GM19468 (cell line): ENCODE results near the gene ONECUT2.
"Not testable (repeated sequence)": the region's sequence is repeated elsewhere in the genome, so short reads cannot be mapped to it uniquely, and the experiment has no call there.

Experiments
- ATAC-seq: cut with Tn5 transposase; IDR thresholded peaks from one replicate; pipeline ENCODE4 v1.9.1; 2021; ENCODE audit warnings: mild to moderate bottlenecking, moderate library complexity, moderate number of reproducible peaks; ENCODE audit not compliant: unreplicated experiment; ENCODE audit errors: extremely low read depth

The ONECUT2 gene

DNA sequence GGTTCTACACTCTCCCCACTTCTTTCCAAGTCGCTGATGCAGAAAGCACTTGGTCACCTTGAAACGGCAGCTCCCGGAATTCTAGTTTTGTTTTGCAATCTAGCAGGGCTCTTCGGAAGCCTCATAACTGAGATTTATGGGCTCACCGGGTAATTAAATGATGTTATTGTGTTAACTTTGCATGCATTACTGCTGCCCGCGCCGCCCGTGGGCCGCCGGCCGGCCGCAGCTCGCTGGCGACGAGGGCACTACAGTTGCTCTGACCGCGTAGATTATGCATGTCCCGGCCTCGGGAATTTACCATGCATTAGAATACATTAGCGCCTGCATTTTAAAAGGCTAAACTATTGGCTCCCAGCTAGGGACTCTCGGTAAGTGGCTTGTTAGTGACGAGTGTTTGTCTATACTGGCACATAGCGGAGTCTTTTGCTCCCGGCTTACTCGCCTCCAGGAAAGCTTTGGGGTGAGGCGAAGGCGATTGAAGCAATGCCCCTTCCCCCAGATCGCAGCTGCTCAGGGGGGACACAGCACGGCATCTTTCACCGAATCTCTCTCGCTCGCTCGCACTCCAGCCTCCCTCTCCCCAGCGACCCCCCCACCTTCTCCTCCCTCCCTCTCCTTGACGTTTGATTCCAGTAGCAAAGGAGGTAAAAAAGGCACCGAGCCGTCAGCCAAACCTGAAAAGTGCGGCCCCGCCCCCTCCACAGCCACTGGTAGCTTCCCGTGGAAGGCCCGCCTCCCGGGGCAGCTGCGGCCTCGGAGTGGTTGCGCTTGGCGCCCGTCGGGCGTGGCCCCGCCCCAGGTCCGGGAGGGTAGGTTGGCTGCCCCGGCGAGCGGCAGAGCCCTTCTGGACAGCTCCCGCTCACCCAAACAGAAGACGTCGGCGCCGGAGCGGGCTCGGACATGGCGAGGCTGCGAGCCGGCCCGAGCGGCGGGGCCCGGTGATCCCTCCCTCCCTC, at the start of gene ONECUT2:
TSS of gene ONECUT2 (plus strand) at position 839 of the 959 bp plus-strand sequence. CDS start 343 bp downstream, outside the sequence.
- no peak for ATAC-seq

DNA sequence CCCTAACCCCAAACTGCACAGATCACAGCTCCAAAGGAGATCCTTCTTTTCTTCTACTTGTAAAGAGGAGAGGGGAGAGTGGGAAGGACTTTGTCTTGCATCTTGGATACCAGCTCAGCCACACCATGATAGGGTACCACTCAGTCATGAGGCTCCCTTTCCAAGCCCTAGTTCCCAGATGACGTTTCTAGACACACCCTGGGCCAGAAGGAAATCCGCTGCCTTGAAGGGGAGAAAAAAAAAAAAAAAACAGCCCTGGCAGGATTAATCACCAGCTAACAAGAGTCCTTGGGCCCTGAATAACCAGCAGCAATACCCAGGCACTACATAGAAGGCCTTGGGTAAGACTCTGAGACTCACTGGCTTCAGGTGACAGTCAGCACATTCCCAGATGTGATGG, 45.9 kb upstream of the ONECUT2 start:
- ATAC-seq, result no peak

DNA sequence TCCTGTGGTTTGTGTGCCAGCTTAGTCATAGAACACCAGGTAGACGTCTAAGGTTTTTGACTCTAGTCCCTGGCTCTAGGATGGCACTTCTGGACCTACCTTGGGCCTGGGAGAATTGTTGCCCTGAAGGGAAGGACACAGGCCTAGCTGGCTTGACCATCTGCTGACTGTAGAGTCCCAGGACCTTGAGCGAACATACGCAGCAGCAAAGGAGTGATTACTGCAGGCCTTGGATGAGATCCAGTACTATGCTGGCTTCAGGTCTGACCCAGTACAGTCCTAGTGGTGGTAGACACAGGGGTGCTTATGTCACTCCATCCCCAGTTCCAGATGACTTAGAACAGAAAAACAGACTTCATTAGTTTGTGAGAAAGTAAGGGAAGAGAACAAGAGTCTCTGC, 45.1 kb upstream of the ONECUT2 start:
- no peak for ATAC-seq

DNA sequence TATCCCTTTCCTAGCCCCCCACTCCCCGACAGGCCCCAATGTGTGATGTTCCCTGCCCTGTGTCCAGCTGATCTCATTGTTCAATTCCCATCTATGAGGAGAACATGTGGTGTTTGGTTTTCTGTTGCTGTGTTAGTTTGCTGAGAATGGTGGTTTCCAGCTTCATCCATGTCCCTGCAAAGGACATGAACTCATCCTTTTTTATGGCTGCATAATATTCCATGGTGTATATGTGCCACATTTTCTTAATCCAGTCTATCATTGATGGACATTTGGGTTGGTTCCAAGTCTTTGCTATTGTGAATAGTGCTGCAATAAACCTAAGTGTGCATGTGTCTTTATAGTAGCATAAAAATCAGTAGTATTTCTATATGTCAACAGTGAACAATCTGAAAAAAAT, 40.4 kb upstream of the ONECUT2 start:
- ATAC-seq, result not testable (repeated sequence)

DNA sequence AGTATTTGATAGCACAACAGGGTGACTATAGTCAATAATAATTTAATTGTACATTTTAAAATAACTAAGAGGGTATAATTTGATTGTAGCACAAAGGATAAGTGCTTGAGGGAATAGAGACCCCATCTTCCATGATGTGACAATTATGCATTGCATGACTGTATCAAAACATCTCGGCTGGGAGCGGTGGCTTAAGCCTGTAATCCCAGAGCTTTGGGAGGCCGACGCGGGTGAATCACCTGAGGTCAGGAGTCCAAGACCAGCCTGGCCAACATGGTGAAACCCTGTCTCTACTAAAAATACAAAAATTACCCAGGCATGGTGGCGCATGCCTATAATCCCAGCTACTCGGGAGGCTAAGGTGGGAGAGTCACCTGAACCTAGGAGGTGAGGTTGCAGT, 38.3 kb upstream of the ONECUT2 start:
- not testable (repeated sequence) for ATAC-seq

DNA sequence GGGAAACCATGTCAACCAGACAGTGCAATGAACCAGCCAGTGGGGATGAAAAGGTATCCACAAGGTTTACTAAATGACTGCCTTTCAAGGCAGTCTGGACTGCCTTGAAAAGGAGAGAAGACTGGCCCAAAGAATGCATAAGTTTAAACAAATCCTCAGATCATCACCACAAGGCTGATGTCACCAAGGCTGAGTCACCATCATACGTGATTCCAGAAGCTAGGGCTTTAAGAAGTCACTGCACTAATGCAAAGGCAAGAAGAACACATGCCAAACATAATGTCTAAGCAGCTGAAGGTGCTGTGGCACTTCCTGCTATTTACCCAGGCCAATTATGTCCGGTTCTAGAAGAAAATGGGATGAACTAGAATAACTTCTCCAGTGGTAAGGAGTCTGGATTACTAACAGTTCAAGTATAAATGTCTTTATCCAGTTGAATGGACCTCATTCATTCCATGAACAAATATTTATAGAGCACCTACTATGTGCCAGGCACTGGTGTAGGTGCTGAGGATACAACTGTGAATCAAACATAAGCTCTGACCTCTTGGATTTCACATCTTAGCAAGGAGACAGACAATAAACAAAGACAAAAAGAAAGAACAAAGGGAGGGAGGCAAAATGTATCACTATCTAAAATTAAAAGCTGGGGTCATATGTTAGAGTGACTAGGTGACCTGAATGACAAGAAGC, 37.6 kb upstream of the ONECUT2 start:
- no peak for ATAC-seq

DNA sequence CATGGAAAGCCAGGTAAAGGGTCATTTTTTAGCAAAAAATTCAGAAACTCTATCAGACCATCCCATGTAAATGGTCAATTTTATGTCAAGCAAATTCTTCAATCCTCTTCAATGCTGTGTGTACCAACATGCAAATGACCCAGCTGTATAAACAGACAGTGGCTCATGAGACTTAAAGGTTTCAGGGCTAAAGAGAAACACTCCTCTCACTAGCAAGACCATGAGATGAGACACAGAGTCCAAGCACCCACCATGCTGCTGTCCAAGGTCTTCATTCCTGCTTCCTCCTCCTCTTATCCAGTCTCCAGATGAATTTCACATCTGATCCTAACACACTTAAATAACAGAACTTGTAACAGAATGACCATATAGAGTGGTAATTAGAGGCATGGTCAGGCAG, 30.8 kb upstream of the ONECUT2 start:
- no peak for ATAC-seq

DNA sequence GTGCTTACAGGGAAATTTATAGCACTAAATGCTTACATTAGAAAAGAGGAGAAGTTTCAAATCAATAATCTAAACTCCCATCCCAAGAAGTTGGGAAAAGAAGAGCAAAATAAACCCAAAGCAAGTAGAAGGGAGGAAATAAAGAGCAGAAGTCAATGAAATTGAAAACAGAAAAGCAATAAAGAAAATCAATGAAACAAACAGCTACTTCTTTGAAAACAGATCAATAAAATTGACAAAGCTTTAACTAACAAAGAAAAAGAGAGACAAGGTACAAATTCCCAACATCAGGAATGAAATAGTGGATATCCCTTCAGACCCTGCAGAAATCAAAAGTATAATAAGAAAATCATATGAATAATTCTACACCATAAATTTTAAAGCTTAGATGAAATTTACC, 25.5 kb upstream of the ONECUT2 start:
- no peak for ATAC-seq

DNA sequence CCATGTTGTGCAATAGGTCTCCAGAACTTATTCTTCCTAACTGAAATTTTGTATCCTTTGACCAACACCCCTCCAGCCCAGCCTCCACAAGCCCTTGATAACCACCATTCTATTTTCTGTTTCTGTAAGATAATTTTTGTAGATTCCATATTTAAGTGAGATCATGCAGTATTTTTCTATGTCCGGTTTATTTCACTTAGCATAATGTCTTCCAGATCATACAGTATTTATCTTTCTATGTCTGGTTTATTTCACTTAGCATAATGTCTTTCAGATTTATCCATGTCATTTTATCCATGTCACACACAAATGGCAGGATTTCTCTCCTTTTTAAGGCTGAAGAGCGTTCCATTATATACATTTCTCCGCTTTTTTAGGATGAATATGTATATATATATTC, 24.4 kb upstream of the ONECUT2 start:
- ATAC-seq, result no peak

DNA sequence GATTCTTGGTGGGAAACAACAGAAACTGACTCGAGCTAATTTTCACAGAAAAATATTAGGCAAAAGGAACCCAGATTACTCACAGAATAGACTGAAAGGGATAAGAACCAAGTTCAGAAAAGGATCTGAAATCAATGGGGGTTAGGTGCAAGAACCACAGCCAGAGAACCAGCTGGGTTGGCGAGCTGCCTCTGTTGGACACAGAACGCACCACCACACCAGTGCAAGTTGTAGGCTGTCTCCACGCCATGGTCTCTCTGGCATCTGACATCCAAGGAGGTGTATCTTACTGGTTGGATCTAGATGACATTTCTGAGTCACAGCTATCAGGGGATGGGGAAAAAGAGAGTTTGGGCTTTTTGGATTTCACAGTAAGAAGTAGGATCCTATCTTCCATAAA, 18.6 kb upstream of the ONECUT2 start:
- ATAC-seq, result no peak

DNA sequence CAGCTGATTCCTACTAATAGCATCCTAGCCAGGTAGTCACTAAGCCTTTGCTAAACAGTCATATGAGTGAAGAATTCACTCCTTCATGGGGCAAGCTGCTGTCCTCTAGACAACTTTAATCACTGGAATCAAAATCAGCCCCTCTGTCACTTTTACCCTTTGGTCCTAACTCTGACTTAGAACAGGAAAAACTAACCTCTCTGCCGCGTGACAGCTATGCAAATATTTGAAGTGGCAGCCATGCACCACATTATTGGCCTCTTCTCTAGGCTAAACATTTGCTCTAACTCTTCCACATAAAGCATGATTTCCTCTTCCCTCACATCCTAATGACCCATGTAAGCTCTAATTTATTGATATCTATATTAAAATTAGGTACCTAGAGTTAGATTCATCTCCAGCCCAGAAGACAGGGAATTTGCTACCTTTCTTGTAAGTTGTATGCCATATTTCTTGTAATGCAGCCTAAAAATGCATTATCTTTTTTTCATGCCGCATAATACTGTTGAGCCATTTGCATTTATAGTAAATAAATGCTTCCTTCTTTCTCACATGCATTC, 12.8 kb upstream of the ONECUT2 start:
- ATAC-seq, result no peak

DNA sequence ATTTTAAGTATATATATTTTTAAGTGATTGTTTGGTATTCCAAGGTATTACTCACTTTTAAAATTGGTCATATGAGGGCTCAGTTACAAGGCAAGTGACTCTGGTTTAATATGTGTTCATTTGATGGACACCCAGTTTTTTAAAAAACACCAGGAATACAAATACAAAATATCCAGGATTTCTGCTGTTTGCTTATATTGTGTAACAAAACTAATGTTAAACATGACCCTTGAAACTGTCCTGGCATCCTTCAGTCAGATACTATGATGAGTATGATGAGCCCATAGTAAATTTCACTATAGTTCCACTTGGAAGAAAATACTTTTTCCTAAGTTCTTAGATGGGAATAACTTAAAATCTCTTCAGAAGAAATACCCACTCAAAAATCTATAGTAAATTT, 11.4 kb upstream of the ONECUT2 start:
- no peak for ATAC-seq

DNA sequence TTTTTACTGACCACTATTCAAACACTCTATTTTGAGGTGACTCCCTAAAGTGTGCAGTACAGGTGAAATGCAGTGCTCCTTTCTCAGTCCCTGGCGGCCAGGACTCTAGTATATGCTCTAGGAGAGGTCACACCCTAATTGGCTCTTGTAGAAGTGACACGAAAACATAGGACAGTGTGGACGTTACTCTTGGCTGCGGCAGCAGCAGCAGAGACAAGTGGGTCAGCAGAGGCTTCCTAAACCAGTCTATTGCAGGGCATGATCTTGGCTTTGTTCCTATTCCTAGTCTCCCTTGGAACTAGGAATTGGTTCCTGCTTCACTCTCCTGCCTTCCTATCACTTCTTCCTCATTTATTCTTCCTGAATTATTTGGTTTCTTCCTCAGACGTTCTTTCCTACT, 10.1 kb upstream of the ONECUT2 start:
- ATAC-seq, result no peak

DNA sequence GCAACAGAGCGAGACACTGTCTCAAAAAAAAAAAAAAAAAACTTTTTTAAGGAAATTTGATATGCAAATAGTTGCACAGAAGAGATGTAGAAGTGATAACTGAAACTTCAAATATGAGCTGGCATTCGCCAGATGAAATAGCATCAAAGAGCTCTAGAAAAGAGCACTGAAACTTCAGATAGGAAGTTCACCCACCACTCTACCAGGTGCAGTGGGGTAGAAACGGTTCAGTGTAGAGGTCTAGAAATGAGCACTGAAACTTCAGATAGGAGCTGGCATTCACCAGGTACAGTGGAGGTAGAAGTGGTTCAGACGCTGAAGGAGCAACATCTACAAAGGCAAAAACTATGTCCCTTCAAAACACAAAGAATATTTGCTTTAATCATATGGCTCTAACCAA, 9.0 kb upstream of the ONECUT2 start:
- no peak for ATAC-seq

DNA sequence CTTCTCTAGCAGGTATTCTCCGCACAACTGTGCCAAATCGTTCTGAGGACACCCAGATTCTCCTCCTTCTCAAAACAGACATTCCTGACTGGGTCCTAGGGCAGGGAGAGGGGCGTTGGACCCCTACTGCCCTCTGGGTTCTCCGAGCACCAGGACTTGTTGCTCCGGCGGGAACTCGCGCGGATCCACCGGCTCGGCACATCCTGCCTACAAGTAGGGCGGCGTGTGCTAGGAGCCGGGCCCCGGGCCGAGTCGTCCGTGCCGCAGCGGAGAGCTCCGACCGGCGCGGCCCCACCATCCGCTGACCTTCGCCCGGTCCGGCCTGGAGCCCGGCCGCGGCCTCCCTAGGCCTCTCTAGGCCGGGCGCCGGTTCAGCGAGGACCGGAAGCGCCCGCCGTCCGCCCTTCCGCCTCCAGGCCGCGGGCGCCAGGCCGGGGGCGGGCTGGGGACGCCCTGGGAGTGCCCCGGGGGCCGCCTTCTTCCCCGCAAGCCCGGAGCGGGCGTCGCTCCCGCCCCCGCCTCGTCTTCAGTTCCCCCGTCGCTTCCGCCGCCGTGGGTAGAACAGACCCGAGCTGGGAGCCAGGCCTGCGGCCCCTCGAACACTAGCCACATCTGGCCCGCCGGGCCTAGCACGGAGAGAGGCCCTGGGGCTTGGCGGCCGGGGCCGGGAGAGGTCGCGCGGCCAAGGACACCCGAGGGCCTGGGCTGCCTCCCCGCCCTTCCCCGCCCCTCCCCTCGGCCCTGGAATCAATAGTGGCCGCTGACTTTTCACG, 7.6 kb upstream of the ONECUT2 start:
- no peak for ATAC-seq

DNA sequence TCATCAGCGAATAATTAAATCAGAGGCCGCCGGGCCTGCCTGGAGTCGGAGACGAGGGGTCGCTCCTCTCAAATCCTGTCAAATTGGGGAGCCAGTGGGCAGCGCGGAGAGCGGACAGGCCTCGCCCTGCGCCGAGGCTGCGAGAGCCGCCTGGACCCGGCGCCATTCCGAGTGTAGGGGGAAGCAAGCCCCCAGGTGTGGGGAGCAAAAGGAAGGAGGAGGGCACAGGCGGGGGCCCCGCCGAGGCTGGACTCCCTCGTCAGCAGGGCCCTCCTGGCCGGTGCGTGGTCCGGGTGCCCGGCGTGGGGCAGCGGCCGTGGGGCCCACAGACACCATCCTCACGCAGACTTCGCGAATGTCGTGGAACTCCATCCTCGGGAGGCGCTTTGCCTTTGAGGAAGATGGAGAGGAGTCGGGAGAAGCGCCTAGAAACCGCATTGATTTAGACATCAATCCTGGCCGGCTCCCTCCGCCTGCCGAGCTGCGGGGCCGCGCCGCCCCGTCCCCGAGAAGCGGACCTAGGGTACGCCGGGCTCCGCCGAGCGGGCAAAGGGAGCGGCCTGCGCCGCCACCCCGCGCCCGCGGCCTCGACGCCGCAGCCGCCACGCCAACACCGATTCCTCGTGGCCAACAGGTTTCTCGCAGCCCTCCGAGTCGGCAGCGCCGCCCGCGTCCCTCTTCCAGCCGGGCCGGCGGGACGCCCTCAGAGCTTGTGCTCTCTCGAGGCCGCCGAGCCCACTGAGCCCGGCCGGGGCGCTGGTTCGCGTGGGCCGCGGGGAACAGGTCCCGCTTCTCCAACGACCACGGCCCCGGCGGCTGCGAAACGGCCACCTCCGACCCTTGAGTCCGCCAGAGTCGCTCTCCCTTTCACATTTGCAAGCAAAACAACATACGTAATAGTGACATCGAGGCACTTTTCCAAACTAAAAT, 6.7 kb upstream of the ONECUT2 start:
- ATAC-seq, result no peak

DNA sequence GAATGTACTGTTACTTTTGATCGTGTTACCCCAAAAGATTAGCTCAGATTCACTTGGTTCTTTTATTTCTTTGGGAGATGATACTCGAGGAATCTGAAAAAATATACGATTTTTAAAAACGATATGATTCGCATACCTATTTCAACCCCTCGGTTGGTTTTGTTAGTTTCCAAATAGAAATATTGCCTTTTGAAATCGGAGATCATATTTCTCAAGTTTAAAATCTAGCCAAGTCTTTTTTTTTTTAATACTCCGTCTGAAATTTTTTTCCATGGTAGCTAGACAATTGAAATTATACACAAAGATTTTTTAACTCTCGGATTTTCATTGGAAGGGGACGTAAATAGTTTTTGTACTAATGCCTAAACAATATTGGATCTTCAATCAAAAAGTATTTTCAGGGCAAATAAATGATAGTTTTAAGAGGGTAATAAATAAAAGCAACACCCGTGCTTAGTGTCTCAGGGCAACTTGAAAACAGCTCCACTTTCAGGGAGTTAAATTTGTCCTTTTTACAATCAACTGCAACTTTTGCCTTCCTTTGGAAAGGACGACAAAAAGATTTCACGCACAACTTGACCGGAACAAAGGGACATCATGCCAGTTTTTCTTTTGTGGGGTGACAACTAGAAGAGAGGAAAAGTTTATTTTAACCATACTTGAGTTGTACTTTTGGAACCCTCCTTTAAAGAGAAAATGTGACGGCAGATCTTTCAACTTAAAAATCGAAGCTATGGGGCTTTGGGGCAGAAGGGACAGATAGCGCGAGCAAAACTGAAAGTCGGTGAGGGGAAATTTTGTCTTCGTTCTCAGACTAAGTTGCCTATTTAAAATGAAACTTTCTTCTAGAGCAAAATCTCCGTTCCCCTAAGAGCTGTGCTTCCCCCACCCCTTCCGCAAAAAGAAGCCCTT, 5.8 kb upstream of the ONECUT2 start:
- ATAC-seq, result no peak
